DOHH2 (cell line): ENCODE data around the gene CMIP.

Experiments
- CTCF ChIP-seq: fragments of 200-600 bp; sonication (generic); IDR thresholded peaks from one replicate; pipeline ENCODE4 v1.5.1; 2014; ENCODE audit warnings: antibody characterized with exemption, mild to moderate bottlenecking, low read depth, low read length; ENCODE audit not compliant: poor library complexity, severe bottlenecking
- EZH2phosphoT487 ChIP-seq: fragments of 200-600 bp; sonication (generic); IDR thresholded peaks from 2 replicates; pipeline ENCODE4 v1.6.1; 2017; ENCODE audit warnings: borderline replicate concordance, mild to moderate bottlenecking, antibody characterized with exemption, low read length, moderate library complexity, mixed read lengths

GRCh38 chr16:81716478-81717225, 272.0 kb downstream of the CMIP start:
- TF ChIP-seq CTCF = no peak
- no peak for TF ChIP-seq EZH2phosphoT487
